HG02678 (cell line): ENCODE data around the gene TMC6.
"Not testable (repeated sequence)": the region's sequence is repeated elsewhere in the genome, so short reads cannot be mapped to it uniquely, and the experiment has no call there.

ENCODE experiments used
- ATAC-seq: cut with Tn5 transposase; IDR thresholded peaks from one replicate; pipeline ENCODE4 v1.9.1; 2021; ENCODE audit warnings: mild to moderate bottlenecking, moderate library complexity; ENCODE audit not compliant: unreplicated experiment

Gene TMC6

DNA sequence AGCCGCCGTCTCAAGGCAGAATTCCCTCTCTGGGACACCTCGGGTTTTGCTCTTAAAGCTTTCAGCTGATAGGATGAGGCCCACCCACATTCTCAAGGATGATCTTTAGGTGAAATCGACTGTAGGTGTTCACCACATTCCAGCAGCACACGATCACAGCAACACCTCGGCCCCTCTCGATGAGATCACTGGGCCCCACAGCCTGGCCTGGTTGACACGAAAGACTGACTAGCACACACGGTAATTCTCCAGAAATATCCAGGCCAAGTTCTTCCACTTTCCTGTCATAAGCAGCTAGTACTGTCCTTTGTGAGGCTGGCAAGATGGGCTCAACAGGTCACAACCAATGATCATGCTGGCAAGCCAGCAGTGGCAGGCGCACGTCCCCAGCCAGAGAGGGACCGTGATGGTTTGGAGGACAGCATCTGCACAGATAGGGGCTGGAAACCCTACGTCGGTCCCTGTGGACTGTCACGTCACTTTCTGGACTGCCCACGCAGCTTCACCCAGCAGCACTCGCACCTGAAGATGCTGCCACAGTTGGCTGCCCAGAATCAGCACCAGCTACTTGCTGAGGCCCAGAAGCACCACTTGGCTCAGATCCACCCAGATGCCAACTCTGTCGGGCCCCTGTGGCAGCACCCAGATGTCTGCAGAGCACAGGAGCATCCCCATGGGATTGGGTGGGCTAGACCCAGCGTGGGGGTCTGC is 17.4 kb downstream of the TMC6 start:
- no peak for ATAC-seq

DNA sequence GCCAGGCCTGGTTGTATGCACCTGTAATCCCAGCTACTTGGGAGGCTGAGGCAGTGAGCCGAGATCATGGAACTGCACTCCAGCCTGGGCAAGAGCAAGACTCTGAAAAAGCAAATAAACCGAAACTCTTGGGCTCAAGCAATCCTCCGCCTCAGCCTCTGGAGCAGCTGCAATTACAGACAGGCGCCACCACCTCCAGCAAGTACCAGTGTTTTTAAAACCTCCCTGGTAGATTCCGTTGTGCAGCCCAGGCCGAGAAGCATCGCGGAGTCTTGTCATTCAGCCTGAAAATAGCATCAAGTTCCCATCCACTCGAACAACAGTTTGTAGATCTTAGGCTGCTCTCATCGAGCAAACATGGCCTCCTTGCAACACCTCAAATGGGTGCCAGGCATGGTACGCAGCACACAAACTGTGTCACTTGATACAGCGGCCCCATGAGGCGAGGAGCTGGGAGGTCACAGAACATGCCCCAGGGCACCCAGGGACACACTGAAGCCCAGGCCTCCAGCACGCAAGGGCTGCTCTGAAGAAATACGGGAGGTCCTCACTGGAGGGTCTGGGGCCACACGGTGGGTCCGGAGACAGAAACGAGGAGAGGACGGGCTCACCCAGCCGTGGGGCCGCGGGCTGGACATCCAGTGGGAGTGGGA is 18.1 kb downstream of the TMC6 start:
- ATAC-seq = no peak

DNA sequence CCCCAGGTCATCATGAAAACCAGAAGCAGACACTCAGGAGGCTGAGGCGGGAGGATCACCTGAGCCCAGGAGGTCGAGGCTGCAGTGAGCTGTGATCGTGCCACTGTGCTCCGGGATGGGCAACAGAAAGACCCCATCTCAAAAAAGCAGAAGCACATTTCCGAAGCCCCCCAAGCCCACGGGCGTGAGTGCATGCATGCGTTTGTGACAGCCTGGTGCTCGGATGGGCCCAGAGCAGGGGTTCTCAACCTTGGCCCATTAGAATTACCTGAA is 19.1 kb downstream of the TMC6 start:
- no peak for ATAC-seq

DNA sequence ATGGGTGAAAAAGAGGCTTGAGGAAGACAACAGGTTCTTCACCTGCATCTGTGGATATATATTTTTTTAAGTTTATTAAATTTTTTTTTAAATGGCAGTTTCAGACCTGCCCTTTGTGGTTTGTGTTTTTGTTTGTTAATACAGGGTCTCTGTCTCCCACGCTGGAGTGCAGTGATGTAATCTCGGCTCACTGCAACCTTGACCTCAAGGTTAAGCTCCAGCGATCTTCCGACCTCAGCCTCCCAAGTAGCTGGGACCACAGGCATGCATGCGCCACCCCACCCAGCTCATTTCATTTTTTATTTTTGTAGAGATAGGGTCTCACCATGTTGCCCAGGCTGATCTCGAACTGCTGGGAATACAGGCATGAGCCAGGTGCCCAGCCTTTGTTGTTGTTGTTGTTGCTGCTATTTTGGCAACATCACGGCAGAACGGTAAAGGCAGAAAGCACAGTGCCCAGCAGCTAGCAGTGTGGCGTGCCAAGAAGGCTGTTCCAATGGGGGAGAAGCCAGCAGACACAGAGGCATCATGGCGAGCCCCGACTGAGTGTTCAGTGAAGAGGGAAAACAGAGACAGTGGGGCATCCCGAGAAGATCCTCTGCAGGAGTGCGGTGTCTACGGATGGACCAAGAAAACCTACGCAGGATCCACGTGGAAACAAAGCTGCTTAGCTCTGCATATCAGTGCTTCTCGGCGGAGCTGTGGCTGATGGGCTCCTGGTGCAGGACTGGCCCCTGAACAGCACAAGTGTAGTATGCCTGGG is 19.6 kb downstream of the TMC6 start:
- ATAC-seq = no peak

DNA sequence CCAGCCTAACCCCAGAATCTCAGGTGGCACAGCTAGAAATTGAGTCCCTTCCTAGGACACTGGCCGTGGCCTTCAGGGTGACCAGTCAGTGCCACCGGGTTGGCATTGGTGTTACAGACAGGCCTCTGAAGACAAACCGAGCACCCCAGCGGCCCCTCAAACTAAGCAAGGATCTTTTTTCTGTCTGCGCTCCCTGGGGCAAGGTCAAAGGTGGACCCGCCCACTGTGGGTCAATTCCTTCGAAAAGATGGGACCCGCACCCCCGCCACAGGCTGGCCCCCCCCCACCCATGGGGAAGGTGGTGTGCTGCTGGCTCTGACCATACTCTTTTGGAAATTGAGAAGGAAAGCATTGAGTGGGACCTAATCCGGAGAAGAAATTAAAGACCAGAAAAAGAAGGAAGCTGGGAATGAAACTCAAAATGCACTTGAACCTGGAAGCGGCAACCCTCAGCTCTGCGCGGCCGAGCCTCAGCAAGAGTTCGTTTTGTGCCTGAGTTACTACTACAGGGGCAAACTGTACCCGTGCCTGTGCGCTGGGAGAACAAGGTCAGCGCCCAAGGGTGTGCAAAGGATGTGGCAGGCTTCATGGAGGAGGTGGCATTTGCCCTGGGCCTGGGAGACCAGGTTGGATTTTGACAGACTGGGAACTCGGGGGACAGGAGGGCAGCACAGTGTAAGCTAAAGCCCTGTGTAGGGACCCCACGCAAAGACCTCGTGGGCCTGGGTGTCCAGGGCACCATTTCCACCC is 20.4 kb downstream of the TMC6 start:
- ATAC-seq = no peak

DNA sequence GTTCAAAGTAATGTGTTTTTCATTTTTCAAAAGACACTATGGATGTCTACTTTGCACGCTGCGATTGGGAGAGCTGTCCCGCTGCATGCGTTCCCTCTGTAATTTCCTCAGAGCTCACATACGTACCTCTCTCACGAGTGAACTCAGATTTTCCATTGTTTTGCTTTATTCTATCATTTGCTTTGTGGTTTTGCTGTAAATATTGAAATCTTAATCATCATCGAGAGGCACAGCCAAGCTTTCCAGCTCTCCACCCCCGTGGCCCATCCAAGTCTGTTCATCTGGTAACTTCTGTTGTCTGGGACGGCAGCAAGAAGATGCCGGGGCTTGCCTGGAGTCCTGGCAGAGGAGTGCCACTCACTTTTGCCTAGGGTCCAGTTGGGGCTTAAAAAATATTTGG is 21.1 kb downstream of the TMC6 start:
- no peak for ATAC-seq

DNA sequence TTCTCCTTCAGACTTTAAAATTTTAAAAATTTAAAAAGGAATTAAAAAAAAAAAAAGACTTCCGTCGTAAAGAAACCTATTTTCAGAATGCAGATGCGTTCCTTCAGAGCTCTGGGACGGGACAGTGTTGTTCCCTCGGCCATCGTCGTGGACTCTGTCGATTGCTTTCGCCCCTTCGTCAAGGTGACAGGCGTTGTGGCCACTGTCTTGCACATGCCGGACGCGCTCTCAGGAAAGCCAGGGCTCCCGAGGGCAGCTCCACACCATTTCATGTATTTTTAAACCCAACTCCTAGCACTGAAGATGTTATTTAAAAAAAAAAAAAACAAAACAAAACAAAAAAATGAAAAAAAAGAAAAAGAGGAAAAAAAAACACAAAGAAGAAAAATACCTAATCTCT is 22.3 kb downstream of the TMC6 start:
- no peak for ATAC-seq

DNA sequence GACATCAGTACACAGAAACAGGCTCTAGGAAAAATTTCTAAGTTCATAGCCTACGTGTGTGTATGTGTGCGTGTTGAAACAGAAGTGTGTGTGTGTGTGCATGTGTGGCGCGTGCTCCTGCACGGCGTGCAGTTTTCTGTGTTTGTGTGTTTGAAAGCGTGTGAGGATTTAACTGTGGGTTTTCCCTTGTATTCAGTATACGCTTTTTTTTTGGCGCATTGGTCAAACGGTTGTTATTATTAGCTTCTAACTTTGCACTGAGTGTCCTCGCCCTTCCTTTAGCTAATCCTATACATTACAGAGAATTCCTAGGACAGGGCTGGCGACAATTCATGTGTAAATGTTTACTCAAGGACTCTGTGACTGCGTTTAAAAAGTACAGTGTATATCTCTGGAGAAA is 23.0 kb downstream of the TMC6 start:
- ATAC-seq = no peak

DNA sequence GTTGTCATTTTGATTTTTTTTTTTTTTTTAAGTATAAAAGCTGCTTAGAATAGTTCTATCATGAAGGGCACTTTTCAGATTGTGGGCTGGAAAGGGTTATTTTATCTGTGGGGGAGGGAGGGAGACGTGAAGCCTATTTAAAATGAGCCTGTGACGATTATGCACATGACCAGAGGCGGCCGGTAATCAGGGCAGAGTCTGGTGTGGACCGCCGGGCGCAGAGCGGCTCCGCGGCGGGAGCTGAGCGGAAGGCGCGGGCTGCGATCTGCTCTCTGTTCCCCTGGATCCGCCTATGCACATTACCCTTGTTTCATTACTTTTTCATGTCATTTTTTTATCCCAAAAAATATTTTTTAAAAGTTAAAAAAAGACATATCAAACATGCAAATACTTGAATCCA is 23.5 kb downstream of the TMC6 start:
- no peak for ATAC-seq

DNA sequence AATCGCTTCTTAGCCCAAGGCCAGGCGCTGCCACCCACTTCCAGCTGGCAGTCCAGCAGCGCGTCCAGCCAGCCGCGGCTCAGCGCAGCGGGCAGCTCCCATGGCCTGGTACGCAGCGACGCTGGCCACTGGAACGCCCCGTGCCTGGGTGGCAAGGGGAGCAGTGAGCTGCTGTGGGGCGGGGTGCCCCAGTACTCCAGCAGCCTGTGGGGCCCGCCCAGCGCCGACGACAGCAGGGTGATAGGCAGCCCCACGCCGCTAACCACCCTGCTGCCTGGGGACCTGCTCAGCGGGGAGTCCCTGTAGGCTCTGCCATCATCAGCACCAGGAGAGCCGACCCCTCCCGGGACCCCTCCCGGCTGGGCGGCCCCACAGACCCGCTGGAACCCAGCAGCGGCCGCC is 24.0 kb downstream of the TMC6 start:
- no peak for ATAC-seq

DNA sequence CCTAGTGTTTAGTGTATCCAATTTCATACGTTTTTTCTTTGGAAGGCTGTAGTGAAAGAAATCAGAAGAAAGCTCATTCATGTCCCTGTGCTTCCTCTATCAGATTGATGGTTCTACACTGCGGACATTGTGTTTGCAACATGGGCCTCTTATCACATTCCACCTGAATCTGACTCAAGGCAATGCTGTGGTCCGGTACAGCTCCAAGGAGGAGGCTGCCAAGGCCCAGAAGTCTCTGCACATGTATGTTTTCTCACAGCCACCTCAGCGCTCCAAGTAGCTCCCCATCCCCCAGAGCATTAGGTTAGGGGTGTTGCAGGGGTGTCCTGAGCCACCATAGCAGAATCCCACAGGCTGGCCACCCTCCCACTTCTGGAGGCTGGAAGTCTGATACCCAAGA is 25.2 kb downstream of the TMC6 start:
- no peak for ATAC-seq

DNA sequence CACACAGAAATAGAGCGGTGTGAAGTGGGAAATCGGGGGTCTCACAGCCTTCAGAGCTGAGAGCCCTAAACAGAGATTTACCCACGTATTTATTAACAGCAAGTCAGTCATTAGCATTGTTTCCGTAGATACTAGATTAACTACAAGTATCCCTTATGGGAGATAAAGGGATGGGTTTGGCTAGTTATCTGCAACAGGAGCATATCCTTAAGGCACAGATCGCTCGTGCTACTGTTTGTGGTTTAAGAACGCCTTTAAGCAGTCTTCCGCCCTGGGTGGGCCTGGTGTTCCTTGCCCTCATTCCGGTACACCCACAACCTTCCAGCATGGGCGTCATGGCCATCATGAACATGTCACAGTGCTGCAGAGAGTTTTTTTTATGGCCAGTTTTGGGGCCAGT is 27.0 kb downstream of the TMC6 start:
- ATAC-seq = no peak

DNA sequence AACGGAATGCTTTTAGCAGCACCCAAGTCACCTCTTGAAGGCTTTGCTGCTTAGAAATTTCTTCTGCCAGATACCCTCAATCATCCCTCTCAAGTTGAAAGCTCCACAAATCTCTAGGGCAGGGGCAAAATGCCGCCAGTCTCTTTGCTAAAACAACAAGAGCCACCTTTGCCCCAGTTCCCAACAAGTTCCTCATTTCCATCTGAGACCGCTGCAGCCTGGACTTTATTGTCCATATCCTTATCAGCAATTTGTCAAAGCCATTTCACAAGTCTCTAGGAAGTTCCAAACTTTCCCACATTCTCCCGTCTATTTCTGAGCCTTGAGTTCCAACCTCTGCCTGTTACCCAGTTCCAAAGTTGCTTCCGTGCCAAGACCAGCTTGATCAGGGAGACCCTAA is 27.4 kb downstream of the TMC6 start:
- no peak for ATAC-seq

DNA sequence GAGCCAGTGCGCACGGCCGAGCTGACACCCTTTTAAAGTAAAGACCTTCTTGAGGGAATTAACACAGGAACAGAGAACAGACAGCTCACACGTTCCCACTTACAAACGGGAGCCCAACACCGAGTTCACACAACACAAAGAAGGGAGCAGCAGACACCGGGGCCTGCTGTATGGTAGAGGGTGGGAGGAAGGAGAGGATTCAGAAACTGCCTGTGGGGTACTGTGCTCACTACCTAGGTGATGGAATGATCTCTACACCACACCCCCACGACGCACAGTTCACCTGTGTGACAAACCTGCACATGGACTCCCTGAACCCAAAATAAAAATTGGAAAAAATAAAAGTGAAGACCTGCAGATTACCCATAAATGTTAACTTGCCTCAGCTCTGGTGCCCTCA is 32.5 kb downstream of the TMC6 start:
- ATAC-seq = no peak

DNA sequence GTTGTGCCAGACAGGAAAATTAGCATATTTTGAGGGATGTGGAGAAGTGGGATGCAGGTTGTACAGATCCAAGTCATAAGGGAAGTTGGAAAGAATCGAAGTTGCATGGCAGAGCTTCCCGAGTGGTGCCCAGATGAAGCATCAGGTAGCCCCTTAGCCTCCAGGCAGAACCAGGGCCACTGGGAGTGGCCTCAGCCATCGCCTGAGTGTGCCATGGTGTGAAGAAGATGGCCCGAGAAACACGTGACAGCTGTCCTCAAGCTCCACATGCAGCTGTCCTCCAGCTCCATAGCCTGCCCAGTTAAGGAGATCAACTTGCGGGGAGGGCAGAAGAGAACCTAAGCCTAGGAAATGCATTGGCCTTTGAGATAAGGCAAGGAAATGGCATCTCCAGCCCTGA is 33.5 kb downstream of the TMC6 start:
- no peak for ATAC-seq

DNA sequence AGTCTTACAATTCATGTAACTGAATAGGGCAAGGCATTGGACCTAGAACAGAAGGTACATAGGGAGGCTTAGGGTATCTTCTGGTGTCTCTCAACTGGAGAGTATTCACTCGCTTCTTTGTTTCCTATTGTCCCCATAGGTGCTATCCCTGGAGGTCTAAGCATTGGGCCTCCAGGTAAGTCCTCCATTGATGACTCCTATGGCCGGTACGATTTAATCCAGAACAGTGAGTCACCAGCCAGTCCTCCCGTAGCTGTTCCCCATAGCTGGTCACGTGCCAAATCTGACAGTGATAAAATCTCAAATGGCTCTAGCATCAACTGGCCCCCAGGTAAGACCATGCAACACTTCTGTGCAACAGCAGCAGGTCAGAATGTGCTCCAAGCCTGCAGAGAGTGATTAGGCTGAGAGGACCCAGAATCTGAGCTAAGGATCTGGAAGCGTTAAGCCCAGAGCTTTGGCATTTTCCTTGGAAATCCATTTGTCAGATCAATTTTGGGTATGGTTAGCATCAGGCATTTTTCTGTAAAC is 35.7 kb downstream of the TMC6 start:
- no peak for ATAC-seq

DNA sequence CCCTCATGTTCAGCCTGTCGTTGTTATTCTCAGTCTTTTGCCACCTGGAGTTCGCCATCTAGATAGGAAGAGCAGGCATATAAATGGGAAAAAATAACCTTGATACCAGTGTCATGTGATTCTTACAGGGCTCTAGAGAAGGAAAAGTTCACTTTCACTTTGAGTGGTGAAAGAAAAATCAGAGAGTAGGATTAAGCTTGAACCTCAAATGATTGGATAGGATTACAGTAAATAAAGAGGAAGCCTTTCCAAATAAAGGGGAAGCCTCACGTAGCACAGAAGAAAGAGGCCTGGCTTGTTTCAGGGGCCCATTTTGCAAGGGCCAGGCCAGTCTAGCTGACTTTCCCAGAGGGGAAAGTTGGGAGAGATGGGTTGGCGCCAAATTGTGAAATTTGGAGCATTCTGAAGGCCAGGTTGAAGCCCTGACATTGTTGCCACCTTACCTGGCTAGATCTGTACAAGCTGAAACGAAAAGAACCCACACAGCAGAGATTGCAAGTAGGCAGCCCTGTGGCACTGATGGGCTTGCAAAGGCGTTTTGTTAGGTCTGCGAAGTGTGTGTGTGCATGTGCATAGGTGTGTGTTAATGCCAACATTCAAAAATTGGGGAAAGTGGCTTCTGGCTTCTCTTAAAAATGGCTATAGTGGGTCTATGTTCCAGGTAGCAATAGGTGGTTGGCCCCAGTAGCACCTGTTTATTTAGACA is 38.8 kb downstream of the TMC6 start:
- no peak for ATAC-seq

DNA sequence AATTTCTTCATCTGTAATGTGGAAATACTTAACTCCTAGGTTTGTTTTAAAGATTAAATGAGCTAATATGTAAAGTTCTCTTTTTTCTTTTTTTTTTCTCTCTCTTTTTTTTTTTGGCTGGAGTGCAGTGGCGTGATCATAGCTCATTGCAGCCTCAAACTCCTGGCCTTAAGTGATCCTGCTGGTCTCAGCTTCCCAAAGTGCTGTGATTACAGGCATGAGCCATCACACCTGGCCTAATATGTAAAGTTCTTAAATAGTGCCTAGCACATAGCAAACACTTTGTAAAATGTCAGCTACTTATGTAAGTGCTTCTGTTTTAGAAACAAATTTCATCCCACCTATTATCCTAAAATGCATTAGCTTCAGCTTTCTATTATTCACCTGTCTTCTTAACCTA is 40.0 kb downstream of the TMC6 start:
- no peak for ATAC-seq

DNA sequence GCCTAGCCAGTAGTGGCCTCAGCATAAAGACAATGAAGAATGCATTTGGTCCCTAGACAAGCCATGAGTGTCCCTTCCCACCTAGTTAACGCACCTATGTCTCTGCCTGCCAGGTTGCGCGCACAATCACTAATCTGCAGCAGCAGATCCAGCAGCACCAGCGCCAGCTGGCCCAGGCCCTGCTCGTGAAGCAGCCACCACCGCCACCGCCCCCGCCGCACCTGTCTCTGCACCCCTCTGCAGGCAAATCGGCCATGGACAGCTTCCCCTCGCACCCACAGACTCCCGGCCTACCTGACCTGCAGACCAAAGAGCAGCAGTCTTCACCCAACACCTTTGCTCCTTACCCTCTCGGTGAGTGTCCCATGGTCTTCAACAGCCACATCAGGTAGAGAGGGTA is 41.8 kb downstream of the TMC6 start:
- no peak for ATAC-seq

DNA sequence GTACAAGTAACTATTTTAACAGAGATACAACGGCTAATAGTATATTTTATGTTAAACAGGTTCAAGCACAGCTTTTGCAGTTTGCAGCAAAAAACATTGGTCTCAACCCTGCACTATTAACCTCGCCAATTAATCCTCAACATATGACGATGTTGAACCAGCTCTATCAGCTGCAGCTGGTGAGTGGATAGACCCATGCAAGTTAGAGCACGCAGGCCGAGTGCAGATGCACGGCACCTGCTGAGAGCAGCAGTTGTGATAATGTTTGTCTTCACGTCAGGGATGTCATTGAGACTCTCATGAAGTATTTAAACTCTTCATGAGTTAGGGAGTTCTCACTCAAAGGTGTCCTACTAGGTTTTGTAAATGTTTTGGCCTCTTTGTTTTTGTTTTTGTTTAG is 45.6 kb downstream of the TMC6 start:
- ATAC-seq = no peak

DNA sequence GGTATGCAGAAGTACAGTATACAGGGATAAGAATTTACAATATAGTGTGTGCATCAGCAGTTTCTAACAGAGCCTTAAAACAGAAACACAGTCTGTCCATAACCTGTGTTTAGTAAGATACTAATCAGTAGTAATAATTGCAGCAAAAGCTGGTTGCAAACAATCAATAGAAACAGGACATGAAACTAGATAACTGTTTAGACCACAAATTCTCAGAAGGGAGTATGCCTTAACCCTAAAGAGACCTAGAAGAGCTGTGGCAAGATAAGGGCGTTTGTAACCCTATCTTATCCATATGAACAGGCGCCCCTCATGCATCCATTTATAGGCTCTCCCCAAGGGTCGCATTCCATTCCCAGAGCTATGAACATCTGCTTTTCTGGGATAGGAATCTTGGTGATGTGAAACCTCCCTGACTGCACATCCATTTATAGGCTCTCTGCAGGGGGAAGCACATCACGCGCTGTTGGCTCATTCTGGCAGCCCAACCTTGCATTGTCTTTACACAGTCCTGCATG is 46.1 kb downstream of the TMC6 start:
- not testable (repeated sequence) for ATAC-seq
